GM19463 (cell line): ENCODE data around the gene CNTF.
A peak's percentile ranks its signal among the peaks of the same experiment; 100 is the strongest.

Experiments
- ATAC-seq: cut with Tn5 transposase; IDR thresholded peaks from one replicate; pipeline ENCODE4 v1.9.1; 2021; ENCODE audit warnings: mild to moderate bottlenecking, moderate library complexity; ENCODE audit not compliant: unreplicated experiment

CNTF gene

GRCh38 chr11:58606930-58607714, 15.3 kb upstream of the CNTF start:
- ATAC-seq, result no peak

DNA sequence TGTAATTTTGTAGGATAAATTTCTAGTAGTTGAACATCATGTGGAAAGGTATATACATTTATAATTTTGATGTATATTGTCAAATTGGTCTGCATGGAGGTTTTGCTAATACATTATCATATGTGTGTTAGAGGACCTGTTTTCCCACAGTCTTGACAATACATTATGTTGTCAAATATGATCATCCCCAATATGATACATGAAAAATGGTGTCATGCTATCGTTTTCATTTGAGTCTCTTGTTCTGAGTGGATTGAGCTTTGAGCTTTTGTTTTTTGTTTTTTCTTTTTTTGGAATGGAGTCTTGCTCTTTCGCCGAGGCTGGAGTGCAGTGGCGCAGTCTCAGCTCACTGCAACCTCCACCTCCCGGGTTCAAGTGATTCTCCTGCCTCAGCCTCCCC, 14.1 kb upstream of the CNTF start:
- no peak for ATAC-seq

DNA sequence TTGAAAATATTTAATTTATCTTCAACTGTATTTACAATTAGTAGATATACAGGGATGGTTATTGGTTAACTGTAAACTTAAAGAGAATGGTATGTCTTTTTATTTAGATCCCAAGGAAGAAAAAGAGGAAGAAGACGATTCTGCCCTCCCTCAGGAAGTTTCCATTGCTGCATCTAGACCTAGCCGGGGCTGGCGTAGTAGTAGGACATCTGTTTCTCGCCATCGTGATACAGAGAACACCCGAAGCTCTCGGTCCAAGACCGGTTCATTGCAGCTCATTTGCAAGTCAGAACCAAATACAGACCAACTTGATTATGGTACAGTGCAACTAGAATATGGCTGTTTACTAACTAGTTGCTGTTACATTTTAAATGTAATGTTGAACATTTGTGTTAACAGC, 12.7 kb upstream of the CNTF start:
- no peak for ATAC-seq

- ATAC-seq, result no peak
Measured at GRCh38 chr11:58613228-58613627, 9.2 kb upstream of the CNTF start.

DNA sequence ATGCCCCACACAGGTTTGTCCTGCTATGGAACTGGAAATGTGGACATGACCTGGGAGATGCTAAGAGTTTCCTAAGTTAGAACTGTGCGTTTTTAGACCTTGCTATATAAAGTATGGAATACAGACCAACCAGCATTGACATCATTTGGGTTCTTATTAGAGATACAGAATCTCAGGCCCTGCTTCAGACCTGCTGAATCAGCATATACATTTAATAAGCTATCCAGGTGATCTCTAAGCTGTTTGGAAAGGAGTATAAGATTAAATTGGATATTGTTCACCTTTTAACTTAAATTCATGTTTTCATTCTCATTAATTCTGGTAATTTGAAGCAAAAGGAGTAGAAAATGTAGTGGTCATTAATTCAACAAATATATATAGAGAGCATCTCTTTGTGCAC, 6.9 kb upstream of the CNTF start:
- ATAC-seq, result no peak

DNA sequence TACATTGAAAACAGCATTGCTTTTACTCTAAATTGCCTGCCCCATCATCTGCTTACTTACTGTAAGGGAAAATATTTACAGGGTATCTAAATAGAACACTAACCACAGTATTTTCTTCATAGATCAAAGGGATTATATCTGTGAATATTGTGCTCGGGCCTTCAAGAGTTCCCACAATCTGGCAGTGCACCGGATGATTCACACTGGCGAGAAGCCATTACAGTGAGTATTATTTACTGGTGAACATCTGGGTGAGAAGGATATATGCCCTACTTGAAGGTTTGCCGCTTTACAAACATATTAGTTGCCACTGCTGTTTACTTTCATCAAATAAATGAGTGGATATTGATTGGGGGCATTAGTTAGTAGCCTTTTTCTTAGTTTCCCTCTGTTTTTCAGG, 5.9 kb upstream of the CNTF start:
- no peak for ATAC-seq

DNA sequence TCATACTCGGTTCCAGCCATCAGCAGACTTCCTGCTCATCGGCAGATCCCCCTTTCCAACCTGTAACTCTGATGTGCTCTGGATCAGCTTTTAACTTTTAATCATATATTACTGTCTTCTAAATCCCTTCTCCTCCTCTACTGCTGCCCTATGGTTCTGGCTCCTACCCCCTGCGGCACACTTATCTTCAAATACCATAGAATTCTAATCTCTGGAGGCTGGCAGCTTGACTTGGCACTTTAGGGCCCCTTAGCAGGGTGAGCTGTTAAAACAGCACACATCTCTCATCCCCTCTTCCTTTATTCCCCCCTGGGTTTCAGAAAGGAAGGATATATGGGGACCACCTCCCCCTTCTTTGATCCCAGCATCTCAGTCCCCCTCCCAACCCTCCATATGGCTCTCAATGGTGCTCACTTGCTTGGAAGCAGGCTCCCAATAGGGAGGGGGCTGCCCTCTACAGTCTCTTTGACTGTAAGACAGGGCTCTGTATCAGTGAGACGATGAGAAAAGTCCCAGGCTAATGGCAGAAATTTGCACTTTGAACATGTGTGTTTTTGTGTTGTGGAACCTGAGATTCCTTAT, 4.4 kb upstream of the CNTF start:
- ATAC-seq, result no peak

DNA sequence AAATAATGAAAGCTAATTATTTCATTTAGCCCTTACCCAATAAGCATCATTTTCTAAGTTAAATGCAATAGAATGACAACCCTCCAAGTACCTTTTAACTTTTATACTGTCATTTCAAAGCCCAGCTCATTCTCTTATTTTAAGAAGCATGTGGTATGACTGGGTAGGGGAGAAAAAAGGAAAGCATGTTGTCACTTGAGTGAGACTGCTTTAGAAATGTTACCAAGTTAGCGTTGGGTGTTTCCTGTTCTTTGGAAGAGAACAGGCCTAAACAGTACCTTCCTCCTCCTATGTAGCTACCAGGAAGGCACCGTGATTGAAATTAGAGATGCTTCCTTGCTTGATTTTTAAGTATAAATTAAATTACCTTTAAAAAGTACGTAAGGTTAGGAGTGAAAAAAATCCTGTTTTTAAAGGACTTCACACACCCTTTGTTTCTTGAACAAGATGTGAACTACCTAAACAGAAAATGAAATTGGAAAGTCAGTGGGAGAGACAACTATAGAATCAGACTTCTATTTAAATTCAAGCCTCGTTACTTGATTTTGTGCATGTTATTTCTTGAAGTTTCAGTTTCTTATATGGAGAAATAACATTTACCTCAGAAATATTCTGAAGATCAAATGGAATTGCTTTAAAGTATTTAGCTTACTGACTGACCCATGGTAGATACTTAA, 741 bp upstream of the CNTF start:
- peak; percentile 49 for ATAC-seq

GRCh38 chr11:58625086-58625485, 2.6 kb downstream of the CNTF start:
- ATAC-seq, result no peak

DNA sequence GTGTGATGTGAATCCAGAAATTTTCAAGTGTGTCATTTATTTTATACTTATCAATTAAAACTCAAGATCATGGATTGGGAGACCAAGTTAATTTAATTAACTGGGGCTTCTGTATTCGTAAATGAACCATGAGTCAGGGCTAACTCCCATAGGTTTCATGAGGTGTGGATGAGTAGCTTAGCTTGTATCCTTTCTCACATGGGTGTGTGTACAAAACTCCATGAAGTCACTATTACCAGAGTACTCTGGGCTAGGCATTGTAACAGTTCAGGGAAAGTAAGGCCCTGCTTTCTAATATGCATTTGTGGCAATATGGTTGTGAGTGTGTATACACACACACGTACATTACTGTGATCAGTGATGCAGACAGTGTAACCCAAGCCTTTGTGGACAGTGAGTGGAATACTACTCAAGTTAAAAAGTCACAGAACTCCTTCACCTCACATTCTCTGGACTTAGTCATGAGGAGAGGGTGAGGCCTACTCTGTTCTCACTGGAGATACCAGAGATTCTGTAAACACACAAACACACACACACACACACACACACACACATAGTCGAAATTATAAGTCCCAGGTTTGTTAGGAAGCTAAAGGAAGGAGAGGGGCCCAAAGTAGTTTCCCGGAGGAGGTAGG, 3.5 kb downstream of the CNTF start:
- no peak for ATAC-seq

DNA sequence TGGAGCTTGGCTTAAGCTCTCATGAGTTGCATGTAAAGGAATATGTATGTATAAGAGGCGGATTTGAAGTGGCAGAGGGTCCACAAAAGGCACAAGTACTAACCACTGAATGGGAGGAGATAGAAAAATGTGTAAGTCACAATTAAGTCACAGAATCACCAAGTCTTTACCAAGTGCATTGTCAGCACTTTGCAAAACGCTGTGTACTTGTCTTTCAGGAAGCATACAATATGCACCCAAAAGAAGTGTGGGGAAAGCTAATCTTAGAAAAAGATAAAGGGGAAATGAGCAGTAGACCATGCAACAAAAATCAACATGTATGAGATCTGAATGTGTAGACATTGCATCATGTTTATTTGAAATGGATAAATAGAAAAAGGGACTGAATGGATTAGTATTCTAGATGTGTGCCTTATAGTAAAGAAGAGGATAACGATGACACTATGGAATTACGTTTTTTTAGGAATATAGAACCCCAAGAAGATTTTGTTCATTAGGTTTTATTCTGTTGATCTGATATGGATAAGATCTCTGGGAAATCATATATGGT, 4.5 kb downstream of the CNTF start:
- no peak for ATAC-seq

DNA sequence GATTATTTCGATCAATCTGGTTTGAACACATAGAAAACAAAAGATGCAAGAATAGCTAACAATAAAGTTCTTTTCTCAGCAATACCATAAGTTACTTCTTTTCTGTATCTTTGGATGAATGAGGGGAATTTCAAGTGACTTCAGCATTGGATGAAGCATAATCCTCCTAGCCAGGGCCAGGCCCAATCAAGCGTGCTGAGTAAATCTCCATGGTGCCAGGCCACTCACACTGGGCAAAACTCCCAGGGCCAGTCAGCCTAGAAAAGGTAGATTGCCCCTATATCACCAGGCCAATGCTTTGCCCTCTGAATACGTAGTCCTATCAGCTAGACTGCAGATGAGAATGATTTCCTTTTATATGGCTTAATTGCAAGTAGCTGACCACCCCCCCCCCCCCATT, 6.0 kb downstream of the CNTF start:
- ATAC-seq, result no peak

DNA sequence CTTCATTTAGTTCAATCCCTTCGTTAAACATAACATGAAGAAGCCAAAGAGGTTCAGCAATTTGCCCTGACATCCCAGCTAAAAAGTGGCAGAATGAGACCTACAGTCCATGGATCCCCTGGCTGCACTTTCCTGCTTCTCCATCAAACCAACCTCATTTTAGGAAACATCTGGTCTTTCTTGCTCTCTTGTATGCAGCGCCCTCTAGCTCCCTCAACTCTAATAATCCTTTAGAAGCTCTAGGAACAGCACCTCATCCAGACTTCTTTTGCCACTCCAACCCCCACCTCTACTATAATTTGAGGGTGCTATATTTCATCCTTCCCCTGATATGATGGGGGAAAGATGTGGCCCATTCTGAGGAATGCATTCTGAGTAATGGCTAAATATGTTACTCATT, 7.4 kb downstream of the CNTF start:
- no peak for ATAC-seq

DNA sequence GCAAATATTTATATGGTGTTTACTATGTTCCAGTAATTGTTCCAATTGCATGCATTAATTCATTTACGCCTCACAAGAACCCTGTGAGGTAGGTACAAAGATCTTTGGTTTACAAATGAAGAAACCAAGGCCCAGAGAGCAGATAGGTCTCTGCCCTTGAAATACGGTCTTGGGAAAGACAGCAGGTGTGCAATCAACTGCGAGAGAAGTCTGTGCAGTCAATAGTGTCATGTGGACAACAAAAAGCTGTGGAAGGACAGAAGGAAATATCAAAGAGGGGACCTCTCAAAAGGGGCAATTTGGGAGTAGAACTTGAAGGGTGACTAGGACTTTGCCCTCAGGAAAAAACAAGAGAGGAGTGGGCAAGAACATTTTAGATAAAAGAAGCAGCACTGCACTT, 8.9 kb downstream of the CNTF start:
- no peak for ATAC-seq

- no peak for ATAC-seq
Measured at GRCh38 chr11:58632510-58632909, 10.0 kb downstream of the CNTF start.

GRCh38 chr11:58636587-58636986, 14.1 kb downstream of the CNTF start:
- no peak for ATAC-seq

DNA sequence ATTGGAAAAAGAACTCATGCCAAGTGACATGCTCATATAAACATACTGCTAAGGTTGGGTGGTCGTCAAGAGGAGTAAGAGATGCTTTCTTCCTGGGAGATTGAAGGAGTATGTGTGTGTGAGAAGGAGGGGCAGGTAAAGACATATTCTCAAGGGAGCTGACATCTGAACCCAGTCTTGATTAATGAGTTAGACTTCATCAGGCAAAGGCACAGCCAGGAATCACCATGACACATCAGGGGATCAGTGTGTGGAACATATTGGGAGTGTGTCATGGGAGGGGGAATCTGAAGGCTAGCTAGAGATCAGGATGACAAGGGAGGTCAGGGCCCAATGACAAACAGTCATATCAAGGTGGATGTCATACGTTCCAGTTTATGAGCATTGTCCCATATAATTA, 14.9 kb downstream of the CNTF start:
- no peak for ATAC-seq

DNA sequence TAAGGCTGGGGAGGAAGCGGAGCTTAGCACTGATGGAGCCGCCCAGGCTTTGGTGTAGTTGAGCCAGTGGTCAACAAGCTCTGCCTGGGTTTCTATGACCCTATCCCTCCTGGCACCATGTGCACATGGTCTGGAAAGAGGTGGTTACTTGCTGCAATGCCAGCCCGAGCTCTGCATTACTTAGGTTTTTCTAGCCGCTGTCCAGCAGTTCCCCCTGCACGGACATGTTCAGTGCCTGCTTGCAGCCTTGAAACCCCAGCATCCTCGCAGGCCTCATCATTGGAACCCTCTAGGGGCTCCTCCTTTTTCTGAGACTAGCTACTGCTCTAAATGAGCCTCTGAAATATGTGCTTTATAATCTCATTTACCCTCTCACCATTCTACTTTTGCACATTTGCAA, 16.6 kb downstream of the CNTF start:
- ATAC-seq, result no peak

- ATAC-seq, result no peak
Measured at GRCh38 chr11:58639669-58640068, 17.2 kb downstream of the CNTF start.

- no peak for ATAC-seq
Measured at GRCh38 chr11:58640386-58641023, 18.0 kb downstream of the CNTF start.

DNA sequence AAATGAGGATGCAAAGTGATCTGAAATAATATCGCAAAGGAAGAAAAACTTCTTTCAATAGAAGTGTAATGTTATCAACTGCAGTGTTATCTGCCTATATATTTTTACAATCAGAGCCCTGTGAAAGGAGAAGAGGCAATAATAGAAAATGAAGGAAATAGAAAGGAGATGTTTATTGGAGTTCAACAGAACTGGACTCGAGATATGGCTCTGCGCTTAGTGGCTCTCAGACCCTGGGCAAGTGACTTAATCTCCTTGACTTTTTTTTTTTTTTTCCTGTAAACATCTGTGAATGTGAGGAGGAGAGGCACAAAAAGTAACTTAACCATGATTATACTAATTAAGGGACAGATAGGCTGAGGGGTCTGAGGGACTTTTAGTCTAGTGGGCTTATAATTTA, 18.9 kb downstream of the CNTF start:
- ATAC-seq, result no peak
